Measurements from ENCODE around the gene PAM16.

Gene PAM16

GRCh38 chr16:4370570-4371356 lies 19.6 kb upstream of the PAM16 start:
- no peak for DNase-seq

- no peak for DNase-seq
Observed at GRCh38 chr16:4370151-4370550, 19.0 kb upstream of the PAM16 start.

- DNase-seq = no peak
Observed at GRCh38 chr16:4369007-4369733, 18.0 kb upstream of the PAM16 start.

- no peak for DNase-seq
Observed at GRCh38 chr16:4367393-4367856, 16.3 kb upstream of the PAM16 start.

GRCh38 chr16:4366016-4366415 lies 14.9 kb upstream of the PAM16 start:
- no peak for DNase-seq

- DNase-seq = no peak
Observed at GRCh38 chr16:4365615-4366014, 14.5 kb upstream of the PAM16 start.

GRCh38 chr16:4365014-4365406 lies 13.9 kb upstream of the PAM16 start:
- DNase-seq = no peak

GRCh38 chr16:4364196-4365013 lies 13.3 kb upstream of the PAM16 start:
- DNase-seq = no peak

GRCh38 chr16:4362476-4363135 lies 11.5 kb upstream of the PAM16 start:
- no peak for DNase-seq

GRCh38 chr16:4361944-4362311 lies 10.8 kb upstream of the PAM16 start:
- no peak for DNase-seq

GRCh38 chr16:4361033-4361943 lies 10.2 kb upstream of the PAM16 start:
- DNase-seq = no peak

- DNase-seq = no peak
Observed at GRCh38 chr16:4360538-4361021, 9.5 kb upstream of the PAM16 start.

- no peak for DNase-seq
Observed at GRCh38 chr16:4359914-4360313, 8.8 kb upstream of the PAM16 start.

- DNase-seq = no peak
Observed at GRCh38 chr16:4358831-4359561, 7.9 kb upstream of the PAM16 start.

- no peak for DNase-seq
Observed at GRCh38 chr16:4358236-4358635, 7.1 kb upstream of the PAM16 start.

GRCh38 chr16:4356820-4357219 lies 5.7 kb upstream of the PAM16 start:
- no peak for DNase-seq

- no peak for DNase-seq
Observed at GRCh38 chr16:4354512-4355409, 3.6 kb upstream of the PAM16 start.

- no peak for DNase-seq
Observed at GRCh38 chr16:4353675-4354074, 2.6 kb upstream of the PAM16 start.

- DNase-seq = no peak
Observed at GRCh38 chr16:4352843-4353242, 1.7 kb upstream of the PAM16 start.

- no peak for DNase-seq
Observed at GRCh38 chr16:4351880-4352279, 759 bp upstream of the PAM16 start.

All from NCI-H446 (cell line).